ENCODE results near the gene DDX52. TPM values are rescaled to one million over a fixed set of nuclear protein-coding genes. Genes with fewer than 3 reads are reported as not detected.

DDX52 gene
- total and polyA plus RNA-seq, 2 donors = 17.2 to 17.4 TPM

GRCh38 chr17:37662353-37662752 is 19.1 kb upstream of the DDX52 start:
- DNase-seq (ENCODE audit: low read depth in 6 of 9, low spot score in 9 of 9) = no peak
- Histone ChIP-seq H3K27ac (ENCODE audit: low read depth in 1 of 2, low read length in 1 of 2) (no peak overlapping the region), H3K9me3 (ENCODE audit: control insufficient read depth in 2 of 2, insufficient read depth in 1 of 2, low read length in 1 of 2) (no peaks in the 10 kb centered on the region), H3K4me3 (ENCODE audit: low read length in 2 of 2) (no peak overlapping the region), H3K4me1 (ENCODE audit: control insufficient read depth in 2 of 2, insufficient read depth in 2 of 2, low read length in 2 of 2) (no peaks in the 10 kb centered on the region), H3K27me3 (ENCODE audit: control insufficient read depth in 2 of 2, insufficient read depth in 1 of 2, low read length in 1 of 2) (peaks cover 0 to 6% of the 10 kb centered on the region in 2 donors), H3K36me3 (ENCODE audit: control insufficient read depth in 2 of 2, insufficient read depth in 2 of 2, low read length in 1 of 2) (no peaks in the 10 kb centered on the region)
- WGBS = 87% methylated on average over 4 of the region's 4 CpGs

GRCh38 chr17:37661400-37662014 is 18.3 kb upstream of the DDX52 start:
- no peak for DNase-seq (ENCODE audit: low read depth in 6 of 9, low spot score in 9 of 9)
- Histone ChIP-seq H3K4me3 (ENCODE audit: low read length in 2 of 2) (no peak overlapping the region), H3K36me3 (ENCODE audit: control insufficient read depth in 2 of 2, insufficient read depth in 2 of 2, low read length in 1 of 2) (no peaks in the 10 kb centered on the region), H3K4me1 (ENCODE audit: control insufficient read depth in 2 of 2, insufficient read depth in 2 of 2, low read length in 2 of 2) (no peaks in the 10 kb centered on the region), H3K9me3 (ENCODE audit: control insufficient read depth in 2 of 2, insufficient read depth in 1 of 2, low read length in 1 of 2) (no peaks in the 10 kb centered on the region), H3K27ac (ENCODE audit: low read depth in 1 of 2, low read length in 1 of 2) (no peak overlapping the region), H3K27me3 (ENCODE audit: control insufficient read depth in 2 of 2, insufficient read depth in 1 of 2, low read length in 1 of 2) (peaks cover 0 to 6% of the 10 kb centered on the region in 2 donors)
- WGBS = 87% methylated on average over 1 of the region's 1 CpG

DNA sequence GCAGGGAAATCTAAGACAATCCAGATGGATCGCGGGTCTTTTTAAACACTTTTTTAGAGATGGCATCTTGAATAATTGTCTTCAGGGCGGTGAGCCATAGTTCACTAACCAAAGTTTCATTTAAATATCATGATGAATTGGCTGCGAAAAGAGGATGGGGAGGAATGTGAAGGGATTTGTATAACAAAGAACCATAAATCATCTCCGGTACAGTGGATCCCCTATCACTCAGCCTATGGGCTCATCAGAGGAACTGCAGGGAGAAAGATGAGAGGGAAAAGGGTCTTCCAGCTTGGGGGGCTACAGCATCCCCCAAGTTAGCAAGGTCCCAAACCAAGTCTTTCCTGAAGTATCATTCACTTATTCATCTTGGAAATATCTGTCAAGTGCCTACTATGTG is 16.7 kb upstream of the DDX52 start:
- 96% methylated on average over 5 of the region's 5 CpGs for WGBS
- H3K9me3 ChIP-seq (ENCODE audit: control insufficient read depth in 2 of 2, insufficient read depth in 1 of 2, low read length in 1 of 2) = no peaks in the 10 kb centered on the region
- H3K36me3 ChIP-seq (ENCODE audit: control insufficient read depth in 2 of 2, insufficient read depth in 2 of 2, low read length in 1 of 2) = no peaks in the 10 kb centered on the region
- H3K4me3 ChIP-seq (ENCODE audit: low read length in 2 of 2) = no peak overlapping the region
- H3K4me1 ChIP-seq (ENCODE audit: control insufficient read depth in 2 of 2, insufficient read depth in 2 of 2, low read length in 2 of 2) = no peaks in the 10 kb centered on the region
- H3K27me3 ChIP-seq (ENCODE audit: control insufficient read depth in 2 of 2, insufficient read depth in 1 of 2, low read length in 1 of 2) = peaks cover 0 to 6% of the 10 kb centered on the region in 2 donors
- no peak for DNase-seq (ENCODE audit: low read depth in 6 of 9, low spot score in 9 of 9)
- H3K27ac ChIP-seq (ENCODE audit: low read depth in 1 of 2, low read length in 1 of 2) = no peak overlapping the region

DNA sequence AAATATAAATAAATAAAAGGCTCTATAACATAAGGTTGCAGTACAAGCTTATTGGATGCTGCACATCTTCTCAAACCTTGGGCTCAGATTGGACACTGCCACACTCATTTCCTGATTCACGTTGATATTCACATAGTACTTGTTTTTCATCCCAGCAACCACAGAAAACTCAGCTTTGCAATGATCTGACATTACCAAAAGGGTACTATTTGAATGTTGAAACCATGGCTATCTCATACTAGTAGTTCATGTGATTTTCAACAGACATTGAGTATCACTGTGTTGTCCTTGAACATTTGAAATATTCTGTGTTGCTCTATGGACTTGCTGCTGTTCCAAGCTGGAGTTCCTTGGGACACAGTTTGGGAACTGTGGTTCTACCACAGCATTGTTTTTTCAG is 14.0 kb upstream of the DDX52 start:
- no peaks in the 10 kb centered on the region for H3K9me3 ChIP-seq (ENCODE audit: control insufficient read depth in 2 of 2, insufficient read depth in 1 of 2, low read length in 1 of 2)
- H3K4me3 ChIP-seq (ENCODE audit: low read length in 2 of 2) = no peak overlapping the region
- H3K36me3 ChIP-seq (ENCODE audit: control insufficient read depth in 2 of 2, insufficient read depth in 2 of 2, low read length in 1 of 2) = no peaks in the 10 kb centered on the region
- H3K27ac ChIP-seq (ENCODE audit: low read depth in 1 of 2, low read length in 1 of 2) = no peak overlapping the region
- H3K27me3 ChIP-seq (ENCODE audit: control insufficient read depth in 2 of 2, insufficient read depth in 1 of 2, low read length in 1 of 2) = peaks cover 0 to 6% of the 10 kb centered on the region in 2 donors
- no peak for DNase-seq (ENCODE audit: low read depth in 6 of 9, low spot score in 9 of 9)
- WGBS = 74% methylated on average over 1 of the region's 1 CpG
- H3K4me1 ChIP-seq (ENCODE audit: control insufficient read depth in 2 of 2, insufficient read depth in 2 of 2, low read length in 2 of 2) = no peaks in the 10 kb centered on the region

GRCh38 chr17:37651849-37652248 is 8.6 kb upstream of the DDX52 start:
- Histone ChIP-seq H3K27me3 (ENCODE audit: control insufficient read depth in 2 of 2, insufficient read depth in 1 of 2, low read length in 1 of 2) (peaks cover 5 to 14% of the 10 kb centered on the region in 2 donors), H3K4me1 (ENCODE audit: control insufficient read depth in 2 of 2, insufficient read depth in 2 of 2, low read length in 2 of 2) (no peaks in the 10 kb centered on the region)

GRCh38 chr17:37650419-37651003 is 7.3 kb upstream of the DDX52 start:
- Histone ChIP-seq H3K27ac (ENCODE audit: low read depth in 1 of 2, low read length in 1 of 2) (no peak overlapping the region), H3K4me1 (ENCODE audit: control insufficient read depth in 2 of 2, insufficient read depth in 2 of 2, low read length in 2 of 2) (no peaks in the 10 kb centered on the region), H3K27me3 (ENCODE audit: control insufficient read depth in 2 of 2, insufficient read depth in 1 of 2, low read length in 1 of 2) (peaks cover 5 to 23% of the 10 kb centered on the region in 2 donors), H3K9me3 (ENCODE audit: control insufficient read depth in 2 of 2, insufficient read depth in 1 of 2, low read length in 1 of 2) (no peaks in the 10 kb centered on the region), H3K4me3 (ENCODE audit: low read length in 2 of 2) (no peak overlapping the region), H3K36me3 (ENCODE audit: control insufficient read depth in 2 of 2, insufficient read depth in 2 of 2, low read length in 1 of 2) (no peaks in the 10 kb centered on the region)
- 64% methylated on average over 6 of the region's 6 CpGs for WGBS
- DNase-seq (ENCODE audit: low read depth in 6 of 9, low spot score in 9 of 9) = no peak

More at GRCh38 chr17:37651849-37652248, 8.6 kb upstream of the DDX52 start:
- Histone ChIP-seq H3K27ac (ENCODE audit: low read depth in 1 of 2, low read length in 1 of 2) (no peak overlapping the region), H3K36me3 (ENCODE audit: control insufficient read depth in 2 of 2, insufficient read depth in 2 of 2, low read length in 1 of 2) (no peaks in the 10 kb centered on the region), H3K9me3 (ENCODE audit: control insufficient read depth in 2 of 2, insufficient read depth in 1 of 2, low read length in 1 of 2) (no peaks in the 10 kb centered on the region), H3K4me3 (ENCODE audit: low read length in 2 of 2) (no peak overlapping the region)
- DNase-seq (ENCODE audit: low read depth in 6 of 9, low spot score in 9 of 9) = no peak
- 94% methylated on average over 2 of the region's 2 CpGs for whole genome bisulfite sequencing

- Histone ChIP-seq H3K27me3 (ENCODE audit: control insufficient read depth in 2 of 2, insufficient read depth in 1 of 2, low read length in 1 of 2) (peaks cover 12 to 39% of the 10 kb centered on the region in 2 donors), H3K36me3 (ENCODE audit: control insufficient read depth in 2 of 2, insufficient read depth in 2 of 2, low read length in 1 of 2) (no peaks in the 10 kb centered on the region), H3K4me1 (ENCODE audit: control insufficient read depth in 2 of 2, insufficient read depth in 2 of 2, low read length in 2 of 2) (peaks cover under 1 to 2% of the 10 kb centered on the region in 2 donors), H3K4me3 (ENCODE audit: low read length in 2 of 2) (no peak overlapping the region), H3K27ac (ENCODE audit: low read depth in 1 of 2, low read length in 1 of 2) (no peak overlapping the region), H3K9me3 (ENCODE audit: control insufficient read depth in 2 of 2, insufficient read depth in 1 of 2, low read length in 1 of 2) (no peaks in the 10 kb centered on the region)
- no peak for DNase-seq (ENCODE audit: low read depth in 6 of 9, low spot score in 9 of 9)
- WGBS = 57% methylated on average over 2 of the region's 2 CpGs
Measured at GRCh38 chr17:37648555-37648954, 5.3 kb upstream of the DDX52 start.

- Histone ChIP-seq H3K27ac (ENCODE audit: low read depth in 1 of 2, low read length in 1 of 2) (no peak overlapping the region), H3K4me1 (ENCODE audit: control insufficient read depth in 2 of 2, insufficient read depth in 2 of 2, low read length in 2 of 2) (peaks cover 2% of the 10 kb centered on the region in 2 donors), H3K9me3 (ENCODE audit: control insufficient read depth in 2 of 2, insufficient read depth in 1 of 2, low read length in 1 of 2) (no peaks in the 10 kb centered on the region), H3K27me3 (ENCODE audit: control insufficient read depth in 2 of 2, insufficient read depth in 1 of 2, low read length in 1 of 2) (peaks cover 12 to 37% of the 10 kb centered on the region in 2 donors), H3K36me3 (ENCODE audit: control insufficient read depth in 2 of 2, insufficient read depth in 2 of 2, low read length in 1 of 2) (no peaks in the 10 kb centered on the region), H3K4me3 (ENCODE audit: low read length in 2 of 2) (no peak overlapping the region)
- WGBS = 88% methylated on average over 1 of the region's 1 CpG
- no peak for DNase-seq (ENCODE audit: low read depth in 6 of 9, low spot score in 9 of 9)
Measured at GRCh38 chr17:37647856-37648255, 4.6 kb upstream of the DDX52 start.

- Histone ChIP-seq H3K4me3 (ENCODE audit: low read length in 2 of 2) (peak overlapping the region in 1 of 2 donors; percentile 64), H3K27me3 (ENCODE audit: control insufficient read depth in 2 of 2, insufficient read depth in 1 of 2, low read length in 1 of 2) (peaks cover 9 to 24% of the 10 kb centered on the region in 2 donors), H3K9me3 (ENCODE audit: control insufficient read depth in 2 of 2, insufficient read depth in 1 of 2, low read length in 1 of 2) (no peaks in the 10 kb centered on the region), H3K4me1 (ENCODE audit: control insufficient read depth in 2 of 2, insufficient read depth in 2 of 2, low read length in 2 of 2) (peaks cover 2 to 11% of the 10 kb centered on the region in 2 donors), H3K36me3 (ENCODE audit: control insufficient read depth in 2 of 2, insufficient read depth in 2 of 2, low read length in 1 of 2) (peaks cover 0 to 9% of the 10 kb centered on the region in 2 donors), H3K27ac (ENCODE audit: low read depth in 1 of 2, low read length in 1 of 2) (no peak overlapping the region)
- no peak for DNase-seq (ENCODE audit: low read depth in 6 of 9, low spot score in 9 of 9)
- 37% methylated on average over 3 of the region's 3 CpGs for WGBS
Measured at GRCh38 chr17:37643869-37644268, 623 bp upstream of the DDX52 start.
